NCI-H1092 (cell line): ENCODE results near the gene SEMA4B.
"Not testable (repeated sequence)": the region's sequence is repeated elsewhere in the genome, so short reads cannot be mapped to it uniquely, and the experiment has no call there.

Experiments used
- DNase-seq: peaks from one replicate; lab custom pipeline; 2025; lab: John Stamatoyannopoulos, UW

The SEMA4B gene

DNA sequence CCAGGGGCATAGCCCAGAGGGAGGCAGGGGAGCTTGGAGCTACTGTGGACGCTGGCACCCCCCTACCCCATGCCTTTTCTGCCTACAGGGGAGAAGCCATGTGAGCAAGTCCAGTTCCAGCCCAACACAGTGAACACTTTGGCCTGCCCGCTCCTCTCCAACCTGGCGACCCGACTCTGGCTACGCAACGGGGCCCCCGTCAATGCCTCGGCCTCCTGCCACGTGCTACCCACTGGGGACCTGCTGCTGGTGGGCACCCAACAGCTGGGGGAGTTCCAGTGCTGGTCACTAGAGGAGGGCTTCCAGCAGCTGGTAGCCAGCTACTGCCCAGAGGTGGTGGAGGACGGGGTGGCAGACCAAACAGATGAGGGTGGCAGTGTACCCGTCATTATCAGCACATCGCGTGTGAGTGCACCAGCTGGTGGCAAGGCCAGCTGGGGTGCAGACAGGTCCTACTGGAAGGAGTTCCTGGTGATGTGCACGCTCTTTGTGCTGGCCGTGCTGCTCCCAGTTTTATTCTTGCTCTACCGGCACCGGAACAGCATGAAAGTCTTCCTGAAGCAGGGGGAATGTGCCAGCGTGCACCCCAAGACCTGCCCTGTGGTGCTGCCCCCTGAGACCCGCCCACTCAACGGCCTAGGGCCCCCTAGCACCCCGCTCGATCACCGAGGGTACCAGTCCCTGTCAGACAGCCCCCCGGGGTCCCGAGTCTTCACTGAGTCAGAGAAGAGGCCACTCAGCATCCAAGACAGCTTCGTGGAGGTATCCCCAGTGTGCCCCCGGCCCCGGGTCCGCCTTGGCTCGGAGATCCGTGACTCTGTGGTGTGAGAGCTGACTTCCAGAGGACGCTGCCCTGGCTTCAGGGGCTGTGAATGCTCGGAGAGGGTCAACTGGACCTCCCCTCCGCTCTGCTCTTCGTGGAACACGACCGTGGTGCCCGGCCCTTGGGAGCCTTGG, 27.0 kb downstream of the SEMA4B start:
- no peak for DNase-seq

DNA sequence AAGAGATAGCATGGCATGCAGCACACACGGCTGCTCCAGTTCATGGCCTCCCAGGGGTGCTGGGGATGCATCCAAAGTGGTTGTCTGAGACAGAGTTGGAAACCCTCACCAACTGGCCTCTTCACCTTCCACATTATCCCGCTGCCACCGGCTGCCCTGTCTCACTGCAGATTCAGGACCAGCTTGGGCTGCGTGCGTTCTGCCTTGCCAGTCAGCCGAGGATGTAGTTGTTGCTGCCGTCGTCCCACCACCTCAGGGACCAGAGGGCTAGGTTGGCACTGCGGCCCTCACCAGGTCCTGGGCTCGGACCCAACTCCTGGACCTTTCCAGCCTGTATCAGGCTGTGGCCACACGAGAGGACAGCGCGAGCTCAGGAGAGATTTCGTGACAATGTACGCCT, 27.8 kb downstream of the SEMA4B start:
- DNase-seq = no peak

- no peak for DNase-seq
Observed at GRCh38 chr15:90230071-90230494, 29.0 kb downstream of the SEMA4B start.

DNA sequence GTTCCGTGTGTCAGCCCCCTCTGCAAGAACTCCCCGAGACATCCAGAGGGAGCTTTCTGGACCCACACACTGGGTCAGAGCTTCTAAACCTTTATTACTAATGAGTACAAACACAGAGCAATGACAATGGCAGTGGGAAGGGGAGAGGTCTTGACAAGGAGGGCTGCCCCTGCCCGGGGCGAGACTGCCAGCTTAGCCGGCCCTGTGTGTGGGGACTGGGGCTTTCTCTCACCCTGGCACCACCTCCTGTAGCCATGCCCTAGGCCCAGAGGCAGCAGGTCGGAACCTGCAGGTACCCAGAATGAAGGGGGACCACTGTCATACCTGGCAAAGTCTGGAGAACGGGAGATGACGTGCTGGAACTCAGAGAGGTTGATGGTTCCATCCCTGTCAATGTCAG, 29.5 kb downstream of the SEMA4B start:
- DNase-seq = no peak

- DNase-seq = no peak
Observed at GRCh38 chr15:90231028-90232017, 30.2 kb downstream of the SEMA4B start.

DNA sequence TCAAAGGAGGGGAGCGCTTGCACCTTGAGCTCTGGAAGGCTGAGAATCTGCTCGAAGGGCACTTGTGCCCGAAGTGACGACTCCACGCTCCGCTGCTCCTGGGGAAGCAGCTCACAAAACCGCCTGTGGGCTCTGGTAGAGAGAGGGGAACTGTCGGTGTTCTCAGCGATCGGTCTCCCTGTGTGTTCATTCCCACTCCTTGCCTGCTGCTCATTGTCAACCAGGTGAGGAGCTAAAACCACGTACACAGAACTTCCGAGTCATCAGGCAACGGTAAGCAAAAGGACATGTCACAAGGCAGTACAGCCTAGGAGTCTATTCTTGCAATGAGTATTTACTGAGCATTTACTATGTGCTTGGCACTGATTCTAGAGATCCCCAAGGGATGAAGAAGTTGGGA, 31.1 kb downstream of the SEMA4B start:
- DNase-seq = no peak

DNA sequence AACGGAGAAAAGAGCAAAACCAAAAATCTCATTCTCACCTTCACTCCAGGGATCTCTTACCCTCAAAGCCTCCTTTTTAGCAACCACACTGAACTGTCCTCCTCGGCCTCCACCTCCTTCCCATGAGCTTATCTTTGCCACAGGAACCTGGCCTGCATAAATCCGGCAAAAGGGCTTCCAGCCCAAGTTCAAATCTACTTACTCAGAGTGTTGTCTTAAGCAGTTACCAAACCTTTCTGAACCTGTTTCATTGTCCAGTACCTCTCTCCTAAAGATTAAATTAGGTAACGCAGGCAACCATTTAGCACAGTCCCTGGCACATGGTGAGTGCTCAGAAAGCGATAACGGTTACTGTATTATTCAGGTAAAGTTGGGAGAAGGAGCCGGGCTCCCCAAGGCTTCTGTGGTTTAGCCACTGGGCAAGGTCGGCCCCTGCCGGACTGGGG, 31.8 kb downstream of the SEMA4B start:
- DNase-seq = no peak

GRCh38 chr15:90233387-90234095, 32.4 kb downstream of the SEMA4B start, which contains the start of gene CIB1:
CIB1 (minus strand) TSS chr15:90233941; CDS start chr15:90233885, 56 bp downstream.
- DNase-seq = no peak

DNA sequence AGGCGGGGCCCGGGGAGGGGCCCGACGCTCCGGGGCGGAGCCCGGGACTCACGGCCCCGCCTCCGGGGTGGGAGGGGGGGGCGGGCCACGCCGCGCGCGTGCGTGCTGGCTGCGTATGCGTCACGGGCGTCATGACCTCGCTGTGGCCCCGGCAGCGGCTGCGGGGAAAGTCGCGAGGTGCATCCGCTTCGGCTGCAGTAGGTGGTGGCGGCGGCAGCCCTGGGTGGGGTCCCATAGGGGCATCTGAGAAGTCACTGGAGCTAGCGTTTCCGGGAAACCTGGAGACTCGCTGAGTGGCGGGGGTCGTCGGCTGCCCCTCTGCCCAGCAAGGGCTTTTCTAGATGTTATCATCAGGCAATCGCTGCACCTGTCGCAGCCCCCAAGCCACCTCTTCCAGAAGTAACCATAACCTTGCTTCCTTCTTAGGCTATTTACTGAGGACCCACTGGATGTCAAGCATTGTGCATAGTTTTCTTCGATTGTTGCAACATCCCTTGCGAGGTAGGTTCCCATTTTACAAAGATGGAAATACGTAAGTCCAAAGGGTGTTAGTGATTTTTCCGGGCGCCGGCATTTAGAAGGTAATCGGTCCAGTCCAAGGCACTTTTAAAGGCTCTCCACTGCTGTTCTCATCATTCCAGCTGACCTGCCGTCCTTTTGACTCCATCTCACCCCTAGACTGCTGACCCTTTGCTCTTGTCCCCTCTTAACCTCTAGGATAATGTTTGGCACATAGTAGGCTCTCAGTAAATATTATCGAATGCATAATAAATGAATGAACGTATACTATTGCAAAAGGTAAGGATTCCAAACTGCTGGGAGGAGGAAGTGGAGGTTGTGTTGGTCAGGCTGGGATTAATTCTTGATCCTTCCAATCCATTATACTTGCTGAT, 33.2 kb downstream of the SEMA4B start, which contains the start of gene GDPGP1:
Gene GDPGP1, plus strand, starts transcription at position 114 of the 893 bp plus-strand sequence. CDS start 6,700 bp downstream, outside the sequence.
- DNase-seq = peak; percentile 72

GRCh38 chr15:90239371-90239770, 38.2 kb downstream of the SEMA4B start:
- DNase-seq = no peak

- DNase-seq = no peak
Observed at GRCh38 chr15:90240856-90241255, 39.7 kb downstream of the SEMA4B start.

DNA sequence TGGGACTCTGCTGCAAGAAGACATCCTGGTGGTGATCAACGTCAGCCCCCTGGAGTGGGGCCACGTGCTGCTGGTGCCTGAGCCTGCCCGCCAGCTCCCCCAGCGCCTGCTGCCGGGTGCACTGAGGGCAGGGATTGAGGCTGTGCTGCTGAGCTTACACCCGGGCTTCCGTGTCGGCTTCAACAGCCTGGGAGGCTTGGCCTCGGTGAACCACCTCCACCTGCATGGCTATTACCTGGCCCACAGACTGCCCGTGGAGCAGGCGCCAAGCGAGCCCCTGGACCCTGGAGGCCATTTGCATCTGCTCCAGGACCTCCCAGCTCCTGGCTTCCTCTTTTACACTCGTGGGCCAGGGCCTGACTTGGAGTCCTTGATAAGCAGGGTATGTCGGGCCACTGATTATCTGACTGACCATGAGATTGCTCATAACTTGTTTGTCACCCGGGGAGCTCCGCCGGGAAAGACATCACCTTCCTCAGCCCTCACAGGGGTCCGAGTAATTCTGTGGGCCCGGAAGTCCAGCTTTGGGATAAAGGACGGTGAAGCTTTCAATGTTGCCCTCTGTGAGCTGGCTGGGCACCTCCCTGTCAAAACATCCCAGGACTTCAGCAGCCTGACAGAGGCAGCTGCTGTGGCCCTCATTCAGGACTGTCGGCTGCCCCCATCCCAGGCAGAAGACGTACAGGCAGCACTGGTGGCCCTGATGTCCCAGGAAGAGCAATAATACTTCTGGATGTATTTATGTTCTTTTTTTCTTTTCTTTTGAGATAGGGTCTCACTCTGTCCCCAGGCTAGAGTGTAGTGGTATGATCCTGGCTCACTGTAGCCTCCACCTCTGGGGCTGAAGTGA, 40.4 kb downstream of the SEMA4B start:
- no peak for DNase-seq

DNA sequence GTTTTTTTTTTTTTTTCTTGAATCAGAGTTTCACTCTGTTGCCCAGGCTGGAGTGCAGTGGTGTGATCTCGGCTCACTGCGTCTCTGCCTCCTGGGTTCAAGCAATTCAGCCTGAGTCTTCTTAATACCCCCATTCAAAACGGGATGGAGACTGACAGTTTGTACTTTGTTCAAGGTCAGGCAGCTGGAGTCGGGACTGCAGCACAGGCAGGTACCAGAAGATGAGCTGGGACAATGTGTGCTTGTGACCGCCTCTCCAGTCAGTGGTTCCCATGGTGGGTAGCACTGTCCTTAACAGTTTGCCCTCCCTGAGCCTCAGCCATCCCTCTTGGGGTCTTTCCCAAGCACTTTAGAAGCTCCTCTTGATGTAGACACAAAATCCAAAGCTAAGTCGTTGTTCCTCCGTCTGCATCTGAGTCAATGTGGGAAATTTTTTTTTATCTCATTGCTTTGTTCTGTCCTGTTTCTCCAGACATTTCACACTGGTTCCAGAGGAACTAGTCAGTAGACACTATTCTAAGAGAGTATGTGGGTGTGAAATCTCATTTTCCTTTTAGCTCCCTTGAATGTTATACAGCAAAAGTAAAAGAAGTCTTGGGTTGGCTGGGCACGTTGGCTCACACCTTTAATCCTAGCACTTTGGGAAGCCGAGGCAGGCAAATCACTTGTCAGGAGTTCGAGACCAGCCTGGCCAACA, 43.0 kb downstream of the SEMA4B start:
- DNase-seq = no peak

DNA sequence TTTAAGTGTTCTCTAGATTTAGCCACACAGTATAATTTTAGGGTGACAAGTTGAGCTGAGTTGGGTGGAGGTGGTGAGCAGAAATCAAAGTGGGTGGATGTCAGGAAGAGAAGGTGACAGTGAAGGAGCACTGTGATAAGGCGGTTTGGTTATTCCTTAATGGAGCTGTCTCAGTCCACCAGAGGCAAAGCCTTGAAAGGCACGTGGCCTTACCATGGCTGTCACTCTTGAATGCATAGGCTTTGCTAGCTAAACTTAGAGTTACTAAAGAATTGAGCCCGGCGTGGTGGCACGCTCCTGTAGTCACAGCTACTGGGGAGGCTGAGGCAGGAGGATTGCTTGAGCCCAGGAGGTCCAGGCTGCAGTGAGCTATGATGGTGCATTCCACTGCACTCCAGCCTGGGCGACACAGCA, 47.7 kb downstream of the SEMA4B start:
- no peak for DNase-seq

DNA sequence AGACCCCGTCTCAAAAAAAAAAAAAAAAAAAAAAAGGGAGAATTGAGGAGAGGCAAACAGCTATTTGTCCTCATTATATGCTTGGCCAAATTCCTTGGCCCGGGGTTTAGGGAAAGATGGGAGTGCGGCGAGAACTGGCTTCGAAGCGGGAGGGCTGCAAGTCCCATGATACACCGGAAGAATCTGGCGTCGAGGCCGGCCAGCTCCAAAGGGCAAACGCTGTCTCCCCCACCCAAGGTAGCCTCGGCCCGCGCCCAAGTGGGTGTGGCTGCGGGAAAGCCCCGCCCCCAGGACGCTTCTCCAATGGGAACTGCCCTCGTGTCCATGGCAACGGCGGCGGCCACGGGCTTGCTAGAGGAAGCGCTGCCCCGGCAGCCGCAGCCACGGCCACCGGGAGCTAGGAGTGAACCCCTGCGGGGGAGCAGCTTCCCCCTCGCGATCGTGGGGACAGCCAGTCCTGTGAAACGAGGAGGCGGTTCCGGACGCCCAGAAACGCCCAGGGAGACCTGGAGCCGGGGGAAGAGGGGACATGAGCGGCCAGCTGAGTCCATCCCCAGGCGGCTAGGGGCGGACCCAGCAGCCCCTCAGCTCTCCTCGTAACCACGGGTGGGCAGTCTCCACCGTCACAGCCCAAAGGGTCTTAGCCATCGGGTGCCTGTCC, 48.2 kb downstream of the SEMA4B start, which contains the start of gene TTLL13:
Gene TTLL13, plus strand, starts transcription at position 354 of the 661 bp plus-strand sequence. CDS start 1,075 bp downstream, outside the sequence.
- peak; percentile 81 for DNase-seq

DNA sequence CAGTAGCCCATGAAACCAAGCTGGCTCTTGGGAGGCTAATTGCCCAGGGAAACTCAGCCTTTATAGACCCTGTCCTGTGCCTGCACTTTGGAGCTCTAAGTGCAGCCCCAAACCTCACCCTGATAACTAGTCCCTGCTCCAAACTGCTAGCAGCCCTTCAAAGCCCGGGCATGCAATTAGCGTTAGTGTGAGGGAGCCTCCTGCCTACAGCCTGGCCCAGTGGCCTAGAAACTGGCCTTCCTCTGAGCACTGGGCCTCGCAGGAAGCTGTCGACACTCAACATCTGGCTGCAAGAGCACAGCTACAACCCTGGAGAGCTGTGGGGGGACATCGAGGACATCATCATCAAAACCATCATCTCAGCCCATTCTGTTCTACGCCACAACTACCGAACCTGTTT, 56.6 kb downstream of the SEMA4B start:
- DNase-seq = no peak

DNA sequence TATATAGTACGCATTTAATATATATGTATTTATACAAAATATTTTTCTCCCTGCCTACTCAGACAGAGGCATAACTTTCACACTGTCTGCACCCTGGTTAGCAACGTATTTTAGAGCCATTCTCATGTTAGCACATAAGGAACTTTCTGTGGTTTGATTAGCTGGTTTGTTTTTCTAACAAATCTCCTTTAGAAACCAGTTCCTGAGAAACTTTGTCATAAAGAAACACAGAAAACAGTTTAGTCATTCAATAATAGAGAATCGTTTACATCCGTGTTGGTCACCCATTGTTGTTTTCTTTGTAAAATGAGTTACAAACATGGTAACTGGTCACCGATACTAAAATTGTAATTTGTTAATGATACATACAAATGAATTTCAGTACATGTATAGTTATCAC, 58.4 kb downstream of the SEMA4B start:
- no peak for DNase-seq

DNA sequence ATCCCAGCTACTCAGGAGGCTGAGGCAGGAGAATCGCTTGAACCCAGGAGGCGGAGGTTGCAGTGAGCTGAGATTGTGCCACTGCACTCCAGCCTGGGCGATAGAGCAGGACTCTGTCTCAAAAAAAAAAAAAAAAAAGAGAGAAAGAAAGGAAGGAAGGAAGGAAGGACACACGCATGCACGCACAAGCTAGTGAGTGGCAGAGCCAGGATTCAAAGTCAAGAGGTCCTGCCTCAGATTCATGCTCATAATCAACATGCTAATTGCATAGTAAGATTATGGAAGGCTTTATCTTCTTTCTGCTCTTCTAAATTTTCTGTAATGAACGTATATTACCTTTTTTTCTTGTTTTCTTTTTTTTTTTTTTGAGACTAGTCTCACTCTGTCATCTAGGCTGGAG, 59.6 kb downstream of the SEMA4B start:
- not testable (repeated sequence) for DNase-seq
